ENCODE data around the gene MCF2L. TPM values are rescaled to one million over a fixed set of nuclear protein-coding genes. Genes with fewer than 3 reads are reported as not detected.

MCF2L gene
- total RNA-seq, 1 donor from 2014 or later = 16.5 TPM

GRCh38 chr13:113141601-113141970 lies 172.6 kb downstream of the MCF2L start:
- TF ChIP-seq, protein P1, sequence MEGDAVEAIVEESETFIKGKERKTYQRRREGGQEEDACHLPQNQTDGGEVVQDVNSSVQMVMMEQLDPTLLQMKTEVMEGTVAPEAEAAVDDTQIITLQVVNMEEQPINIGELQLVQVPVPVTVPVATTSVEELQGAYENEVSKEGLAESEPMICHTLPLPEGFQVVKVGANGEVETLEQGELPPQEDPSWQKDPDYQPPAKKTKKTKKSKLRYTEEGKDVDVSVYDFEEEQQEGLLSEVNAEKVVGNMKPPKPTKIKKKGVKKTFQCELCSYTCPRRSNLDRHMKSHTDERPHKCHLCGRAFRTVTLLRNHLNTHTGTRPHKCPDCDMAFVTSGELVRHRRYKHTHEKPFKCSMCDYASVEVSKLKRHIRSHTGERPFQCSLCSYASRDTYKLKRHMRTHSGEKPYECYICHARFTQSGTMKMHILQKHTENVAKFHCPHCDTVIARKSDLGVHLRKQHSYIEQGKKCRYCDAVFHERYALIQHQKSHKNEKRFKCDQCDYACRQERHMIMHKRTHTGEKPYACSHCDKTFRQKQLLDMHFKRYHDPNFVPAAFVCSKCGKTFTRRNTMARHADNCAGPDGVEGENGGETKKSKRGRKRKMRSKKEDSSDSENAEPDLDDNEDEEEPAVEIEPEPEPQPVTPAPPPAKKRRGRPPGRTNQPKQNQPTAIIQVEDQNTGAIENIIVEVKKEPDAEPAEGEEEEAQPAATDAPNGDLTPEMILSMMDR (IDR thresholded peaks at IDR 0.05; ENCODE audit: unreplicated experiment) = no peak
- H3K36me3 Mint-ChIP-seq (ENCODE audit: low read depth, unreplicated experiment) = no peaks in the 10 kb centered on the region
- H3K4me3 Mint-ChIP-seq (ENCODE audit: unreplicated experiment) = no peak overlapping the region
- DNase-seq (ENCODE audit: low spot score) = no peak
- no peak overlapping the region for H3K27ac Mint-ChIP-seq (ENCODE audit: unreplicated experiment)
- H3K4me1 Mint-ChIP-seq (ENCODE audit: unreplicated experiment) = no peaks in the 10 kb centered on the region
- H3K9me3 Mint-ChIP-seq (ENCODE audit: unreplicated experiment) = no peaks in the 10 kb centered on the region
- H3K27me3 Mint-ChIP-seq (ENCODE audit: unreplicated experiment) = peaks cover 2% of the 10 kb centered on the region

DNA sequence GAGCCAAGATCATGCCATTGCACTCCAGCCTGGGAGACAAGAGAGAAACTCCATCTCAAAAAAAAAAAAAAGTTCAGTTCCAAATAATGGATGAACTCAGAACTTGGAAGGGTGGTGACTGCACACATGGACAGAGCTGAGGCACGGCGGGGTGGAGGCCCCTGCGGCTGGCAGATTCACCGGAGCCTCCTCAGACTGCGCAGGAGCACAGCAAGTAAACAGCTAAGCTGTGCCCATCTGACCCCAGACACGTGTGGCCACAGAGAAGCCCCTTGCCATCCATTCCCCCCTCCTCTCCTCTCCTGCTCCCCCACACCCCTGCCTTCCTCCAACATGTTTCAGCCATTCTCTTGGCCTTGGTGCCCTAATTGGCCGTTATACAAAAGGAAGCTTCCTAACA lies 173.9 kb downstream of the MCF2L start:
- Mint-ChIP-seq H3K9me3 (ENCODE audit: unreplicated experiment) (no peaks in the 10 kb centered on the region), H3K27ac (ENCODE audit: unreplicated experiment) (no peak overlapping the region), H3K27me3 (ENCODE audit: unreplicated experiment) (peaks cover 2% of the 10 kb centered on the region), H3K36me3 (ENCODE audit: low read depth, unreplicated experiment) (no peaks in the 10 kb centered on the region), H3K4me3 (ENCODE audit: unreplicated experiment) (no peak overlapping the region), H3K4me1 (ENCODE audit: unreplicated experiment) (no peaks in the 10 kb centered on the region)
- no peak for DNase-seq (ENCODE audit: low spot score)
- TF ChIP-seq, protein P1 (IDR thresholded peaks at IDR 0.05; ENCODE audit: unreplicated experiment) = no peak

DNA sequence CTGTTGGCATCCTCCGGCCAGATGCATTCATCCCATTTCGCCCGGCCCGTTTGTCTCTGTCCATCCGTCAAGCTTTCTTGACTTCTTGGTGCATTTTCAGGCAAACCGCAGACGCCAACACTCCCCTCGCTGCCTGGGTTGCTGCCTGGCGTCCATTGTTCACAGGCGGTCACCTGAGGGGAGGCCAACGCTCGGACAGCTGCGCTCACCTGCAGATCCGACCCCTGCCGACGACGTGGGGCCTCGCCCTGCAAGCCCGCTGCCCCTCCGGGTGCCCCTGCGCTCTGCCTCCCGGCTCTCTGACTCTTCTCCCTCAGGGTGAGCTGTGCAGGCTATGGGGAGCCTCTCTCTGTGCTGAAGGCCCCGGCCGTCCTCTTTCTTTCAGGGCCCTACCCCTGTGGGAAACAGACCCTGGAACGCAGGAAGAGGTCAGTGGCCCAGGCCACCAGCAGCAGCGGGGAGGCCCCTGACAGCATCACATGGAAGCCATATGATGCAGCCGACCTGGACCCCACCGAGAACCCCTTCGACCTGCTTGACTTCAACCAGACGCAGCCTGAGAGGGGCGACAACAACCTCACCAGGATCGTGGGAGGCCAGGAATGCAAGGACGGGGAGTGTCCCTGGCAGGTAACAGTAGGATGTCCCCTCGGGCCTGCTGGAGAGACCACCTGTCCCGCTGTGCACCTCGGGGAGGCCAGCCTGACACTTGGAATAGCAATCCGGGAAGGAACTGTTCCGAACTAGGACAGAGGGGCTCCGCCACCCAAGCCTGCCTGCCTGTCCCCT lies 174.6 kb downstream of the MCF2L start:
- DNase-seq (ENCODE audit: low spot score) = no peak
- Mint-ChIP-seq H3K9me3 (ENCODE audit: unreplicated experiment) (no peaks in the 10 kb centered on the region), H3K27me3 (ENCODE audit: unreplicated experiment) (peaks cover 2% of the 10 kb centered on the region)

DNA sequence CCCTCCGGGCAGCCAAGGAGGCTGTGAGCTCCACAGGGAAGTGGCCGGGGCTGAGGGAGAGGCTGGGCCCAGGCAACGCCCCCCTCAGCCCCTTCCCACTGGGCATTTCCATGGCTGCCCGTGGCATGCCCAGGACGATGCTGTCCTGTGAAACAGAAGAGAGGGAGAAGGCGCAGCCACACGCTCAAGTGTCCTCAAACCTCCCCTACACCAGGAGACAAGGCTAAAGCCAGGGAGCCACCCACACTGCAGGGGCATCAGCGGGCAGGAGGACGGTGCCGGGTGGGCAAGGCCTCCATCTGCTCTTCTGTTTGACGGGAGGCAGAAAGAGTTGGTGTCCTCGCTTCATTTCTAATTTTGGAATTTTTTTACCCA lies 175.2 kb downstream of the MCF2L start:
- TF ChIP-seq, protein P1 (IDR thresholded peaks at IDR 0.05; ENCODE audit: unreplicated experiment) = no peak
- peaks cover 2% of the 10 kb centered on the region for H3K27me3 Mint-ChIP-seq (ENCODE audit: unreplicated experiment)
- DNase-seq (ENCODE audit: low spot score) = no peak

More for the DNA sequence above, 174.6 kb downstream of the MCF2L start:
- no peak overlapping the region for H3K4me3 Mint-ChIP-seq (ENCODE audit: unreplicated experiment)
- TF ChIP-seq, protein P1 (IDR thresholded peaks at IDR 0.05; ENCODE audit: unreplicated experiment) = no peak
- no peak overlapping the region for H3K27ac Mint-ChIP-seq (ENCODE audit: unreplicated experiment)
- no peaks in the 10 kb centered on the region for H3K36me3 Mint-ChIP-seq (ENCODE audit: low read depth, unreplicated experiment)
- H3K4me1 Mint-ChIP-seq (ENCODE audit: unreplicated experiment) = no peaks in the 10 kb centered on the region

GRCh38 chr13:113145496-113145895 lies 176.5 kb downstream of the MCF2L start:
- Mint-ChIP-seq H3K4me3 (ENCODE audit: unreplicated experiment) (no peak overlapping the region), H3K27me3 (ENCODE audit: unreplicated experiment) (peaks cover 2% of the 10 kb centered on the region), H3K27ac (ENCODE audit: unreplicated experiment) (no peak overlapping the region), H3K36me3 (ENCODE audit: low read depth, unreplicated experiment) (no peaks in the 10 kb centered on the region), H3K9me3 (ENCODE audit: unreplicated experiment) (no peaks in the 10 kb centered on the region), H3K4me1 (ENCODE audit: unreplicated experiment) (no peaks in the 10 kb centered on the region)
- no peak for DNase-seq (ENCODE audit: low spot score)
- TF ChIP-seq, protein P1 (IDR thresholded peaks at IDR 0.05; ENCODE audit: unreplicated experiment) = no peak

More for the DNA sequence above, 175.2 kb downstream of the MCF2L start:
- Mint-ChIP-seq H3K9me3 (ENCODE audit: unreplicated experiment) (no peaks in the 10 kb centered on the region), H3K36me3 (ENCODE audit: low read depth, unreplicated experiment) (no peaks in the 10 kb centered on the region), H3K4me1 (ENCODE audit: unreplicated experiment) (no peaks in the 10 kb centered on the region), H3K27ac (ENCODE audit: unreplicated experiment) (no peak overlapping the region), H3K4me3 (ENCODE audit: unreplicated experiment) (no peak overlapping the region)
